ENCODE results near the gene ATP13A4.

ATP13A4 gene

GRCh38 chr3:193496658-193497057 lies 58.0 kb downstream of the ATP13A4 start:
- DNase-seq: no peak

GRCh38 chr3:193491026-193491425 lies 63.7 kb downstream of the ATP13A4 start:
- no peak for DNase-seq

GRCh38 chr3:193490580-193490979 lies 64.1 kb downstream of the ATP13A4 start:
- no peak for DNase-seq

- no peak for DNase-seq
Observed at GRCh38 chr3:193489949-193490348, 64.7 kb downstream of the ATP13A4 start.

GRCh38 chr3:193488741-193489140 lies 66.0 kb downstream of the ATP13A4 start:
- no peak for DNase-seq

- no peak for DNase-seq
Observed at GRCh38 chr3:193483988-193484539, 70.6 kb downstream of the ATP13A4 start.

GRCh38 chr3:193481436-193481835 lies 73.3 kb downstream of the ATP13A4 start:
- no peak for DNase-seq

GRCh38 chr3:193474446-193474845 lies 80.2 kb downstream of the ATP13A4 start:
- no peak for DNase-seq

- DNase-seq: no peak
Observed at GRCh38 chr3:193470710-193471109, 84.0 kb downstream of the ATP13A4 start.

GRCh38 chr3:193465992-193466608 lies 88.6 kb downstream of the ATP13A4 start:
- no peak for DNase-seq

GRCh38 chr3:193464889-193465288 lies 89.8 kb downstream of the ATP13A4 start:
- no peak for DNase-seq

GRCh38 chr3:193457526-193457925 lies 97.2 kb downstream of the ATP13A4 start:
- DNase-seq: no peak

GRCh38 chr3:193452338-193452737 lies 102.4 kb downstream of the ATP13A4 start:
- DNase-seq: no peak

GRCh38 chr3:193451902-193452301 lies 102.8 kb downstream of the ATP13A4 start:
- no peak for DNase-seq

- no peak for DNase-seq
Observed at GRCh38 chr3:193446965-193447602, 107.6 kb downstream of the ATP13A4 start.

- no peak for DNase-seq
Observed at GRCh38 chr3:193439423-193439822, 115.3 kb downstream of the ATP13A4 start.

- no peak for DNase-seq
Observed at GRCh38 chr3:193418576-193419373, 135.9 kb downstream of the ATP13A4 start.

- DNase-seq: no peak
Observed at GRCh38 chr3:193416629-193417028, 138.1 kb downstream of the ATP13A4 start.

- DNase-seq: no peak
Observed at GRCh38 chr3:193407688-193408087, 147.0 kb downstream of the ATP13A4 start.

GRCh38 chr3:193407112-193407511 lies 147.6 kb downstream of the ATP13A4 start:
- no peak for DNase-seq

- no peak for DNase-seq
Observed at GRCh38 chr3:193403307-193403706, 151.4 kb downstream of the ATP13A4 start.

GRCh38 chr3:193400304-193400703 lies 154.4 kb downstream of the ATP13A4 start:
- DNase-seq: no peak

- DNase-seq: no peak
Observed at GRCh38 chr3:193396451-193397244, 158.0 kb downstream of the ATP13A4 start.

Data from CD4-positive, alpha-beta T cell treated with Interleukin-10 for 1 hour (primary cell).